NB4 (cell line): ENCODE data around the gene PCDHA10.

Experiments used
- DNase-seq: peaks from one replicate; pipeline ENCODE4 v3.0.0; 2010; ENCODE audit warnings: low read depth
- H3K4me3 ChIP-seq: one replicate; pipeline ENCODE4 v1.5.1; 2011; ENCODE audit warnings: mild to moderate bottlenecking, low read depth, low read length, moderate library complexity
- MYC ChIP-seq: IDR thresholded peaks from 2 replicates; pipeline ENCODE4 v1.6.1; 2011; ENCODE audit warnings: low read depth, low read length
- POLR2A ChIP-seq: IDR thresholded peaks from 2 replicates; pipeline ENCODE4 v1.6.1; 2011; ENCODE audit warnings: mild to moderate bottlenecking; ENCODE audit not compliant: insufficient read length; ENCODE audit errors: extremely low read depth
- TF ChIP-seq, protein P1 (sequence below): IDR thresholded peaks from one replicate; pipeline ENCODE4 v1.5.1; 2012; ENCODE audit warnings: low read depth, low read length
- TF ChIP-seq, protein P2 (sequence below): IDR thresholded peaks from 2 replicates; pipeline ENCODE4 v1.6.1; 2011; ENCODE audit warnings: low read depth, low read length

The PCDHA10 gene

DNA sequence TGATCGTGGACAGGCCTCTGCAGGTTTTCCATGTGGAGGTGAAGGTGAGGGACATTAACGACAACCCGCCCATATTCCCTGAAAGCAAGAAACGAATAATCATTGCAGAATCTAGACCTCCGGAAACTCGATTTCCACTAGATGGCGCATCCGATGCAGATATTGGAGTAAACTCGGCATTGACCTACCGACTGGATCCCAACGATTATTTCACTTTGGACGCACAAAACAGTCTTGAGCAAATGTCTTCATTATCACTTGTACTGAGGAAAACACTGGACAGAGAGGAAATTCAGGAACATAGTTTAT is 26.8 kb downstream of the PCDHA10 start:
- DNase-seq, result peak; percentile 28
- no peak overlapping the region for H3K4me3 ChIP-seq

DNA sequence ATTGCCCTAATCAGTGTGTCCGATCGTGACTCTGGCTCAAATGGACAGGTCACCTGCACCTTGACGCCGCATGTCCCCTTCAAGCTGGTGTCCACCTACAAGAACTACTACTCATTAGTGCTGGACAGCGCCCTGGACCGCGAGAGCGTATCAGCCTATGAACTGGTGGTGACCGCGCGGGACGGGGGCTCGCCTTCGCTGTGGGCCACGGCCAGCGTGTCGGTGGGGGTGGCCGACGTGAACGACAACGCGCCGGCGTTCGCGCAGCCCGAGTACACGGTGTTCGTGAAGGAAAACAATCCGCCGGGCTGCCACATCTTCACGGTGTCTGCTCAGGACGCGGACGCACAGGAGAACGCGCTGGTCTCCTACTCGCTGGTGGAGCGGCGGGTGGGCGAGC is 27.7 kb downstream of the PCDHA10 start:
- no peak for DNase-seq
- no peak overlapping the region for H3K4me3 ChIP-seq
- TF ChIP-seq MYC (no peak), POLR2A (no peak)
- TF ChIP-seq, protein P1, sequence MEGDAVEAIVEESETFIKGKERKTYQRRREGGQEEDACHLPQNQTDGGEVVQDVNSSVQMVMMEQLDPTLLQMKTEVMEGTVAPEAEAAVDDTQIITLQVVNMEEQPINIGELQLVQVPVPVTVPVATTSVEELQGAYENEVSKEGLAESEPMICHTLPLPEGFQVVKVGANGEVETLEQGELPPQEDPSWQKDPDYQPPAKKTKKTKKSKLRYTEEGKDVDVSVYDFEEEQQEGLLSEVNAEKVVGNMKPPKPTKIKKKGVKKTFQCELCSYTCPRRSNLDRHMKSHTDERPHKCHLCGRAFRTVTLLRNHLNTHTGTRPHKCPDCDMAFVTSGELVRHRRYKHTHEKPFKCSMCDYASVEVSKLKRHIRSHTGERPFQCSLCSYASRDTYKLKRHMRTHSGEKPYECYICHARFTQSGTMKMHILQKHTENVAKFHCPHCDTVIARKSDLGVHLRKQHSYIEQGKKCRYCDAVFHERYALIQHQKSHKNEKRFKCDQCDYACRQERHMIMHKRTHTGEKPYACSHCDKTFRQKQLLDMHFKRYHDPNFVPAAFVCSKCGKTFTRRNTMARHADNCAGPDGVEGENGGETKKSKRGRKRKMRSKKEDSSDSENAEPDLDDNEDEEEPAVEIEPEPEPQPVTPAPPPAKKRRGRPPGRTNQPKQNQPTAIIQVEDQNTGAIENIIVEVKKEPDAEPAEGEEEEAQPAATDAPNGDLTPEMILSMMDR, result no peak
- TF ChIP-seq, protein P2, sequence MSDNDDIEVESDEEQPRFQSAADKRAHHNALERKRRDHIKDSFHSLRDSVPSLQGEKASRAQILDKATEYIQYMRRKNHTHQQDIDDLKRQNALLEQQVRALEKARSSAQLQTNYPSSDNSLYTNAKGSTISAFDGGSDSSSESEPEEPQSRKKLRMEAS, result no peak

More for the DNA sequence above, 26.8 kb downstream of the PCDHA10 start:
- TF ChIP-seq, protein P1, result peak; percentile 14
- TF ChIP-seq POLR2A (no peak), MYC (no peak)
- TF ChIP-seq, protein P2, result no peak

DNA sequence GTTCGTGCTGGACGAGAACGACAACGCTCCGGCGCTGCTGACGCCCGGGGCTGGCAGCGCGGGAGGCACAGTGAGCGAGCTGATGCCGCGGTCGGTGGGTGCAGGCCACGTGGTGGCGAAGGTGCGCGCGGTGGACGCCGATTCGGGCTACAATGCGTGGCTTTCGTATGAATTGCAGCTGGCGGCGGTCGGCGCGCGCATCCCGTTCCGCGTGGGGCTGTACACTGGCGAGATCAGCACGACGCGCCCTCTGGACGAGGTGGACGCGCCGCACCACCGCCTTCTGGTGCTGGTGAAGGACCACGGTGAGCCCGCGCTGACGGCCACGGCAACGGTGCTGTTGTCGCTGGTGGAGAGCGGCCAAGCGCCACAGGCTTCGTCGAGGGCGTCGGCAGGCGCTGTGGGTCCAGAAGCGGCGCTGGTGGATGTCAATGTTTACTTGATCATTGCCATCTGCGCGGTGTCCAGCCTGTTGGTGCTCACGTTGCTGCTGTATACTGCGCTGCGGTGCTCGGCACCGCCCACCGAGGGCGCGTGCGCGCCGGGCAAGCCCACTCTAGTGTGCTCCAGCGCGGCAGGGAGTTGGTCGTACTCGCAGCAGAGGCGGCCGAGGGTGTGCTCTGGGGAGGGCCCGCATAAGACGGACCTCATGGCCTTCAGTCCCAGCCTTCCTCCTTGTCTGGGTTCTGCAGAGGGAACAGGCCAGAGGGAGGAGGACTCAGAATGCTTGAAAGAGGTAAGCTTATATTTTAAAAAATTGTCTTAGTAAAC is 28.4 kb downstream of the PCDHA10 start:
- no peak for TF ChIP-seq POLR2A
- no peak for TF ChIP-seq MYC
- no peak for DNase-seq
- no peak overlapping the region for H3K4me3 ChIP-seq

DNA sequence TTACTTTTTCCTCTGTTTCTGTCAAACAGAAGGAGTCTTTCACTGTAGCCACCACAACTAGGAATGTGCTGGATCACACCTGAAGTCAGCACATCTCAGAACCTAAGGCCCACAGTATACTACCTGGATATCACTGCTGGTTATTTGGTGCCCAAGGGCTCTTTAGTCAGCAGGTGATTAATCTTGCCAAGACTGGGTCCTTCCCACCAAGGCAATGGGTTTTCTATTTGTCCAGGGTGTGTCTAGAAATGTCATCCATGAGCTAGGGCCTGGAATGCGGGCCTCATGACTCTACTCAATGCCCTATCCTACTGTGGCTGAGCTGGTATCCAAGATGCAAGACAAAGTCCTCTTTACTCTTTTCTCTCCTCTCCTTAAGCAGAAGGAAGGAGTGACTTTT is 60.6 kb downstream of the PCDHA10 start:
- no peak overlapping the region for H3K4me3 ChIP-seq
- no peak for DNase-seq
- TF ChIP-seq POLR2A, result no peak
- TF ChIP-seq, protein P2, result no peak
- no peak for TF ChIP-seq MYC
- TF ChIP-seq, protein P1, result no peak
